ENCODE measurements around the gene HAUS7. TPM values are rescaled to one million over a fixed set of nuclear protein-coding genes. Genes with fewer than 3 reads are reported as not detected.

Gene HAUS7
- total RNA-seq, 2 experiments from 2014 or later = 42.5 to 47.9 TPM

DNA sequence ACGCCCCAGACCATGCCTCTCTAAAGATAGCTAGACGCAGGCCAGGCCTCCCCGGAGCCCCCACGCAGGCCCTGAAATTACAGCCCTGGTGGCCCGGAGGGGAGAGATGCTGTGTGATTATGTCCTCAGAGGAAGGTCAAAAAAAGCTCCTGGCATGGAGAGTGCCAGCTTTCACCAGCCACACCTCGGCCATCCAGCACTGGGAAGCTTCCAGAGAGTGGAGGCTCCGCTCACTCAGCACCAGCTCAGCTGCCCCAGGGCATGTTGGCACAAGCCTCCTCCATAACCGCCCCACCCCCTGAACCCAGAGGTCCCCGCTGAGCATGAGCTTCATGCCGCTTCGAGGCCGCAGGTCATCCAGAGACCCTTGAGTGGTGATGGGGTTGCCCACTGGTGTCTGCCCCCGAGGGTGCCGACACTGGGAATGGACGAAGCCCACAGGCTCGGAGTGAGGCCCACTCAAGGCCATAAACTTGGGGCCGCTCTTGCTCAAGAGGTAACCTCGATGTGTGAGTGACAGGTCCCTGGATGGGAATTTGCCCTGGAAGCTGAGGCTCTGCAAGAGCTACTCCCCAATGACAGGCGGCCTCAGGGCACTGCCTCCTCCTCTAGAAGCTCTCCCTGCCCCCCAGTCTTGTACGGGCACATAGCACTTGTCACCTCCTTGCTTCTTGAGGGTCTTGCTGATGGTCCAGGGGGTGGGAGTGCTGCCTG lies 20.0 kb upstream of the HAUS7 start:
- Histone ChIP-seq H3K9me3 (ENCODE audit: low read length) (no peaks in the 10 kb centered on the region), H3K9me2 (ENCODE audit: insufficient read depth, low read length) (no peaks in the 10 kb centered on the region), H3K4me1 (ENCODE audit: insufficient read depth, low read length, poor library complexity, severe bottlenecking) (no peaks in the 10 kb centered on the region), H3K79me2 (ENCODE audit: insufficient read depth, low read depth, low read length) (no peaks in the 10 kb centered on the region), H4K20me1 (ENCODE audit: insufficient read depth, low read length) (no peaks in the 10 kb centered on the region), H2AFZ (ENCODE audit: low read length) (no peak overlapping the region), H3K27ac (ENCODE audit: low read depth, low read length, poor library complexity, severe bottlenecking) (no peak overlapping the region), H3K4me3 (ENCODE audit: low read depth, low read length, poor library complexity, severe bottlenecking) (no peak overlapping the region), H3K4me2 (ENCODE audit: low read length) (no peak overlapping the region), H3K36me3 (ENCODE audit: insufficient read depth, low read length) (no peaks in the 10 kb centered on the region)
- POLR2A ChIA-PET = no interaction called here
- intact Hi-C loops (cut with micrococcal nuclease; ENCODE audit: unreplicated experiment) = no loop called here
- no TSS peak for BruUV-seq (replicated peaks)
- no peak for TF ChIP-seq CTCF (conservative IDR thresholded peaks at IDR 0.05; ENCODE audit: low read length)
- CTCF ChIA-PET (ENCODE audit: unreplicated experiment) = no interaction called here
- no peak for DNase-seq (ENCODE audit: low spot score)

- no peaks in the 10 kb centered on the region for H4K20me1 ChIP-seq (ENCODE audit: insufficient read depth, low read length)
- no peaks in the 10 kb centered on the region for H3K9me2 ChIP-seq (ENCODE audit: insufficient read depth, low read length)
- intact Hi-C loops (cut with micrococcal nuclease; ENCODE audit: unreplicated experiment) = no loop called here
- DNase-seq (ENCODE audit: low spot score) = no peak
- H3K9me3 ChIP-seq (ENCODE audit: low read length) = no peaks in the 10 kb centered on the region
- ChIA-PET CTCF (ENCODE audit: unreplicated experiment) (no interaction called here), POLR2A (no interaction called here)
- H3K79me2 ChIP-seq (ENCODE audit: insufficient read depth, low read depth, low read length) = no peaks in the 10 kb centered on the region
- H3K4me3 ChIP-seq (ENCODE audit: low read depth, low read length, poor library complexity, severe bottlenecking) = no peak overlapping the region
- no peak for TF ChIP-seq EZH2phosphoT487 (IDR thresholded peaks at IDR 0.05; ENCODE audit: borderline replicate concordance, low read depth, low read length)
- no peak for TF ChIP-seq CTCF (conservative IDR thresholded peaks at IDR 0.05; ENCODE audit: low read length)
- no peak overlapping the region for H3K27ac ChIP-seq (ENCODE audit: low read depth, low read length, poor library complexity, severe bottlenecking)
- no peak overlapping the region for H2AFZ ChIP-seq (ENCODE audit: low read length)
- no TSS peak for BruUV-seq (replicated peaks)
- no peak overlapping the region for H3K4me2 ChIP-seq (ENCODE audit: low read length)
- no peaks in the 10 kb centered on the region for H3K36me3 ChIP-seq (ENCODE audit: insufficient read depth, low read length)
- no peaks in the 10 kb centered on the region for H3K4me1 ChIP-seq (ENCODE audit: insufficient read depth, low read length, poor library complexity, severe bottlenecking)
Measured at GRCh38 chrX:153488231-153488914, 18.0 kb upstream of the HAUS7 start.

GRCh38 chrX:153487590-153488071 lies 17.3 kb upstream of the HAUS7 start:
- BruUV-seq (replicated peaks) = no TSS peak
- Histone ChIP-seq H3K79me2 (ENCODE audit: insufficient read depth, low read depth, low read length) (no peaks in the 10 kb centered on the region), H2AFZ (ENCODE audit: low read length) (no peak overlapping the region), H3K9me3 (ENCODE audit: low read length) (no peaks in the 10 kb centered on the region), H3K4me1 (ENCODE audit: insufficient read depth, low read length, poor library complexity, severe bottlenecking) (no peaks in the 10 kb centered on the region), H3K9me2 (ENCODE audit: insufficient read depth, low read length) (no peaks in the 10 kb centered on the region), H3K27ac (ENCODE audit: low read depth, low read length, poor library complexity, severe bottlenecking) (no peak overlapping the region), H3K36me3 (ENCODE audit: insufficient read depth, low read length) (no peaks in the 10 kb centered on the region), H4K20me1 (ENCODE audit: insufficient read depth, low read length) (no peaks in the 10 kb centered on the region), H3K4me2 (ENCODE audit: low read length) (no peak overlapping the region), H3K4me3 (ENCODE audit: low read depth, low read length, poor library complexity, severe bottlenecking) (no peak overlapping the region)
- POLR2A ChIA-PET = no interaction called here
- TF ChIP-seq CTCF (conservative IDR thresholded peaks at IDR 0.05; ENCODE audit: low read length) (no peak), EZH2phosphoT487 (IDR thresholded peaks at IDR 0.05; ENCODE audit: borderline replicate concordance, low read depth, low read length) (no peak)
- no peak for DNase-seq (ENCODE audit: low spot score)
- CTCF ChIA-PET (ENCODE audit: unreplicated experiment) = no interaction called here
- intact Hi-C loops (cut with micrococcal nuclease; ENCODE audit: unreplicated experiment) = no loop called here
